UCSD-AML1 (cell line): ENCODE measurements around the gene TPPP.

Source experiments
- DNase-seq: peaks from one replicate; lab custom pipeline; 2025; ENCODE audit not compliant: unreplicated experiment; lab: John Stamatoyannopoulos, UW

TPPP gene

GRCh38 chr5:610744-611730 is 82.1 kb downstream of the TPPP start:
- DNase-seq: no peak

GRCh38 chr5:610011-610743 is 83.0 kb downstream of the TPPP start:
- DNase-seq: no peak
